Measurements from ENCODE around the gene MS4A18.

MS4A18 gene

GRCh38 chr11:60791153-60791933 lies 66.8 kb downstream of the MS4A18 start:
- DNase-seq: no peak

- DNase-seq: no peak
Observed at GRCh38 chr11:60792521-60792920, 68.0 kb downstream of the MS4A18 start.
